GM13977 (cell line): ENCODE measurements around the gene CDC14A.
"Not testable (repeated sequence)": the region's sequence is repeated elsewhere in the genome, so short reads cannot be mapped to it uniquely, and the experiment has no call there.

Source experiments
- DNase-seq: peaks from one replicate; pipeline ENCODE4 v3.0.0; 2012; ENCODE audit warnings: low spot score
- CTCF ChIP-seq: IDR thresholded peaks from 2 replicates; pipeline ENCODE4 v1.5.1; 2012; ENCODE audit warnings: mild to moderate bottlenecking, control low read depth; ENCODE audit not compliant: insufficient read depth; ENCODE audit errors: extremely low read depth, missing control alignments
- in situ Hi-C: fragments of 300-500 bp; cut with MboI; formaldehyde crosslinking; loops from one replicate; pipeline ENCODE4 v1.12.0; 2022; ENCODE audit warnings: low sequenced_read_pairs, low pct_unique_long_range_greater_than_20kb, mixed read lengths, inconsistent platforms; ENCODE audit not compliant: unreplicated experiment

CDC14A gene

DNA sequence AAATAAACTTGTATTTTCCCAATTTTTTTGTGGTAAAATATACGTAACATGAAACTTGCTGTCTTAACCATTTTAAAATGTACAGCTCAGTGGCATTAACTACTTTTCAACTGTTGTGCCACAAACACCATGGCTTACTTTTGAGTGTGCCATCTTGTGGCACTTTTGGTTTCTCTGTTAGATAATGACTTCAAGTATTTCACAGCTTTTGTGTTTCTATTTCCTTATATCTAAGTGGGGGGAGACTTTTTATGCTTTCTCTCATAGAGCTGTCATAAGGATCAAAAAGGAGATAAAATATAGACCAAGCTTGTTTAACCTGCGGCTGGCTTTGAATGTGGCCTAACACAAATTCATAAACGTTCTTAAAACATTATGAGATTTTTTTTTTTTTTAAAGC, 44.3 kb downstream of the CDC14A start:
- no peak for TF ChIP-seq CTCF
- in situ Hi-C loops: no loop called here
- DNase-seq: no peak

- no peak for DNase-seq
Measured at GRCh38 chr1:100397681-100398080, 45.4 kb downstream of the CDC14A start.

DNA sequence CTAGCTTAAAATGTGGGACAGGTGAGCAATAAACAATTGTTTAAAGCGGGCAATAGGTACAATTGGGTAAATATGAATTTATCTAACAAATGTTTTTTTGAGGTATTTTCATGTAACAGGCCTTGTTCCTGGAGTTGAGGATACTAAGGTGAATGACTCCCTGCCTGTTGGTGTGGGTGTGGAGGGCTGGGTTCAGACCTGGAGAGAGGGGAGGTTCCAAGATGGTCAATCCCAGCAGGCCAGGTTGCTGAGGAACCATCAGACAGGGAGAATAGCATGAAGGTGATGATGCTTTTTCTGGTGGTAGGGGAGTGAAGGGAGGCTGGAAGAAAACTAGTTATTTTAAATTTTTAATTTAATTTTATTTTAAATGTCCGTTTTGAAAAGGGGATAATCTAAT, 46.3 kb downstream of the CDC14A start:
- in situ Hi-C loops: no loop called here
- DNase-seq: no peak

More at GRCh38 chr1:100397681-100398080, 45.4 kb downstream of the CDC14A start:
- TF ChIP-seq CTCF: no peak
- in situ Hi-C loops: no loop called here

GRCh38 chr1:100400404-100400803, 48.1 kb downstream of the CDC14A start:
- in situ Hi-C loops: no loop called here
- peak; percentile 23 for DNase-seq

More for the DNA sequence above, 46.3 kb downstream of the CDC14A start:
- no peak for TF ChIP-seq CTCF

DNA sequence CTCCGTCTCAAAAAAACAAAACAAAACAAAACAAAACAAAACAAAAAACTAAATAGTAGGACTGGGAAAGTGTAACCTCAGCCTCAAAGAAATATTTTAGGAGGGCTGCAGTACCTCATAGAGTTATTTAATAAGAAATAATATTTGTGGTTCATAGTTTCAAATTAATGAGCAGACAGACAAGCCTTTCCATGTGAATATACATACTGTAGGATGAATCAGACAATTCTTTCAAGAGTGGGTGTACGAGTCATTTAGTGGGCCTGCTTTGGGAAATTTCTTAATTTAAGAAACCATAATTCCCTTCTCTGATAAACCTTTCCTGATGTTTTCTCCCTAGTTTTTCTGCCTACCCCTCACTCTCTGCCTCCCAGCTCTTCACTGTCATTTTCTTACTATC, 52.5 kb downstream of the CDC14A start:
- in situ Hi-C loops: no loop called here
- TF ChIP-seq CTCF: no peak

More at GRCh38 chr1:100400404-100400803, 48.1 kb downstream of the CDC14A start:
- TF ChIP-seq CTCF: no peak

DNA sequence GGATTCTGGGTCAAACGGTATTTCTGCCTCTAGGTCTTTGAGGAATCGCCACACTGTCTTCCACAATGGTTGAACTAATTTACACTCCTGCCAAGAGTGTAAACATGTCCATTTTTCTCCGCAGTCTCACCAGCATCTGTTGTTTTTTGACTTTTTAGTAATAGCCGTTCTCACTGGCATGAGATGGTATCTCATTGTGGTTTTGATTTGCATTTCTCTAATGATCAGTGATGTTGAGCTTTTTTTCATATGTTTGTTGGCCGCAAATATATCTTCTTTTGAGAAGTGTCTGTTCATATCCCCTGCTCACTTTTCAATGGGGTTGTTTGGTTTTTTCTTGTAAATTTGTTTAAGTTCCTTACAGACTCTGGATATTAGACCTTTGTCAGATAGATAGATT, 53.6 kb downstream of the CDC14A start:
- DNase-seq, in situ Hi-C loops: not testable (repeated sequence)

More for the DNA sequence above, 52.5 kb downstream of the CDC14A start:
- DNase-seq: no peak

DNA sequence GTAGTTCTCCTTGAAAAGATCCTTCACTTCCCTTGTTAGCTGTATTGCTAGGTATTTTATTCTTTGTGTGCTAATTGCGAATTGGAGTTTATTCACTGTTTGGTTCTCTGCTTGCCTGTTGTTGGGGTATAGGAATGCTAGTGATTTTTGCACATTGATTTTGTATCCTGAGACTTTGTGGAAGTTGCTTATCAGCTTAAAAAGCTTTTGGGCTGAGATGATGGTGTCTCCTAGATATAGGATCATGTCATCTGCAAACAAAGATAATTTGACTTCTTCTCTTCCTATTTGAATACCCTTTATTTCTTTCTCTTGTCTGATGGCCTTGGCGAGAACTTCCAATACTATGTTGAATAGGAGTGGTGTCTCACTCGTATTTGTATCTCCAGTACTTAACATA, 55.1 kb downstream of the CDC14A start:
- DNase-seq, in situ Hi-C loops: not testable (repeated sequence)

DNA sequence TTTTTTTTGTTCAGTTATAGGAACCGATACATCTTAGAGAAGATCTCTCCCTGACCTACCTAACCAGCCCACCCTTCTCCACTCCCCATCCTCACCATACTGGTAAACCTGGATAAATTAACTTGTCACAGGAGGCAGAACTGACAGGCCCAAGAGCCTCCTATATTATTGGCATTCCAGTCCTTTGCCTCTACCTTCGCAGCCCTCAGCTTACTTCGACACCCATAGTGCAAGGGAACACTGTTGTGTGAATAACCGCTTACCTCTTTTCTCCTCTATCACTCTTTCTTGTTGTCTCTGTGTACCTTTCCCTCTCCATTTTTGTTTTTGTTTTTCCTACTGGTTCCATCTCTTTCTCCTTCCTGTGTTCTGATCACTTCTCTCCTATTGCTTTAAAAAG, 58.7 kb downstream of the CDC14A start:
- no peak for TF ChIP-seq CTCF
- in situ Hi-C loops: no loop called here
- DNase-seq: no peak
